HepG2 (cell line): ENCODE data around the gene EPHA5. TPM values are rescaled to one million over a fixed set of nuclear protein-coding genes. Genes with fewer than 3 reads are reported as not detected.

Experiments
- ATAC-seq: fragments of 200-7000 bp; cut with Tn5 transposase; 3 replicates; pipeline ENCODE4 v1.9.1; 2020; ENCODE audit warnings: mild to moderate bottlenecking, moderate library complexity
- BruUV-seq: library from RNA; stranded (reverse); fragments of 400-500 nt; replicated peaks from 2 replicates; lab custom pipeline; 2021; lab: Mats Ljungman, UMichigan
- CTCF ChIA-PET: fragments of 300-600 bp; formaldehyde crosslinking; extraction: SDS; loops from one replicate; lab custom pipeline; 2021; ENCODE audit warnings: low total read pairs, inconsistent platforms, low intra/inter-chr PET ratio; lab: Yijun Ruan, JAX
- POLR2A ChIA-PET: fragments of 350-600 bp; sonication (Branson Sonifier 250); formaldehyde crosslinking; loops from one replicate; lab custom pipeline; 2020; ENCODE audit warnings: antibody characterized with exemption, inconsistent platforms; lab: Yijun Ruan, JAX
- DNase-seq: peaks from one replicate; pipeline ENCODE4 v3.0.0-alpha.2; 2015; ENCODE audit warnings: low spot score
- FAIRE-seq: peaks from 3 replicates; lab custom pipeline; 2011; peaks lifted over from hg19 to GRCh38; lab: Jason Lieb, UNC
- H2AFZ ChIP-seq: one replicate; pipeline ENCODE4 v1.6.1; 2011; ENCODE audit warnings: low read length, inconsistent platforms
- H3K27ac ChIP-seq: fragments of 300-600 bp; 3 replicates; pipeline ENCODE4 v1.8.0; 2011; ENCODE audit warnings: mixed run types, mild to moderate bottlenecking, mixed read lengths, low read length, inconsistent platforms; ENCODE audit not compliant: insufficient read depth; ENCODE audit errors: extremely low read length
- H3K27me3 ChIP-seq, 2 experiments: fragments of 200-600 bp in 1 of 2; 2 replicates in 1 of 2; 3 replicates in 1 of 2; pipeline versions ENCODE4 v1.6.0 to v1.8.0; 2011; ENCODE audit warnings: low read length in 2 of 2, mild to moderate bottlenecking in 2 of 2, moderate library complexity in 2 of 2, inconsistent platforms in 1 of 2; ENCODE audit not compliant: insufficient read depth in 2 of 2, control insufficient read depth in 1 of 2
- H3K36me3 ChIP-seq, 2 experiments: fragments of 200-600 bp in 1 of 2; replicated peaks in 1 of 2; 2 replicates in 1 of 2; 3 replicates in 1 of 2; pipeline versions ENCODE4 v1.5.1 to v1.8.0; 2011; ENCODE audit warnings: low read length in 2 of 2, inconsistent platforms in 1 of 2; ENCODE audit not compliant: insufficient read depth in 2 of 2, control insufficient read depth in 1 of 2
- H3K4me1 ChIP-seq: 2 replicates; pipeline ENCODE4 v1.5.1; 2012; ENCODE audit warnings: low read length, inconsistent platforms; ENCODE audit not compliant: insufficient read depth
- H3K4me2 ChIP-seq: 2 replicates; pipeline ENCODE4 v1.6.0; 2011; ENCODE audit warnings: low read depth, low read length, inconsistent platforms
- H3K4me3 ChIP-seq, 3 experiments: fragments of 200-600 bp in 1 of 3; sonication (generic), shearing (Covaris generic) in 1 of 3; replicated peaks in 1 of 3; 2 replicates each; pipeline ENCODE4 v1.5.1; 2011 to 2016; ENCODE audit warnings: low read length in 3 of 3, inconsistent platforms in 2 of 3, low read depth in 2 of 3, mild to moderate bottlenecking in 2 of 3, control low read depth in 1 of 3, mixed read lengths in 1 of 3; ENCODE audit not compliant: insufficient read depth in 1 of 3
- H3K79me2 ChIP-seq: one replicate; pipeline ENCODE4 v1.6.1; 2011; ENCODE audit warnings: low read length, inconsistent platforms; ENCODE audit not compliant: insufficient read depth
- H3K9ac ChIP-seq: 2 replicates; pipeline ENCODE4 v1.6.0; 2011; ENCODE audit warnings: mild to moderate bottlenecking, low read depth, low read length, inconsistent platforms; ENCODE audit not compliant: insufficient read depth
- H3K9me3 ChIP-seq: 2 replicates; pipeline ENCODE4 v1.5.1; 2012; ENCODE audit warnings: mild to moderate bottlenecking, low read length
- H4K20me1 ChIP-seq: 2 replicates; pipeline ENCODE4 v1.6.0; 2011; ENCODE audit warnings: inconsistent platforms, mild to moderate bottlenecking, low read length, moderate library complexity; ENCODE audit not compliant: insufficient read depth
- CCAR2 ChIP-seq: fragments of 200-400 bp; formaldehyde crosslinking; optimal IDR thresholded peaks from 2 replicates; pipeline ENCODE3; 2018; ENCODE audit warnings: low read depth, mild to moderate bottlenecking, low read length, moderate library complexity
- FOSL2 ChIP-seq: sonication (generic); formaldehyde crosslinking; IDR thresholded peaks from 2 replicates; pipeline ENCODE4 v1.4.0; 2020; ENCODE audit warnings: missing genetic modification reagents
- MAZ ChIP-seq, 2 experiments: sonication (generic) in 1 of 2; formaldehyde crosslinking in 1 of 2; IDR thresholded peaks; 2 replicates each; pipeline versions ENCODE4 v1.5.0 to v1.6.1; 2012 to 2020; ENCODE audit warnings: low read depth in 2 of 2, mild to moderate bottlenecking in 2 of 2, borderline replicate concordance in 1 of 2, improper control_type of control experiment in 1 of 2, low read length in 1 of 2, missing genetic modification reagents in 1 of 2, moderate library complexity in 1 of 2
- NR0B2 ChIP-seq: sonication (generic); formaldehyde crosslinking; IDR thresholded peaks from 2 replicates; pipeline ENCODE4 v1.4.0; 2020; ENCODE audit warnings: mild to moderate bottlenecking, missing genetic modification reagents
- PCBP2 ChIP-seq: fragments of 200-400 bp; formaldehyde crosslinking; optimal IDR thresholded peaks from 2 replicates; pipeline ENCODE3; 2018; ENCODE audit warnings: low read length, low read depth; ENCODE audit not compliant: poor library complexity, severe bottlenecking
- SMAD1 ChIP-seq: sonication (generic); formaldehyde crosslinking; IDR thresholded peaks from 2 replicates; pipeline ENCODE4 v1.4.0; 2020; ENCODE audit warnings: missing genetic modification reagents, low read depth, mild to moderate bottlenecking, borderline replicate concordance
- SMARCC2 ChIP-seq: fragments of 450-650 bp; IDR thresholded peaks from 2 replicates; pipeline ENCODE4 v1.6.1; 2017; ENCODE audit warnings: antibody characterized with exemption, mild to moderate bottlenecking
- SRF ChIP-seq: IDR thresholded peaks from 2 replicates; pipeline ENCODE4 v1.6.1; 2011; ENCODE audit warnings: mild to moderate bottlenecking, low read depth, low read length, moderate library complexity
- WIZ ChIP-seq: sonication (generic); formaldehyde crosslinking; IDR thresholded peaks from 2 replicates; pipeline ENCODE4 v1.5.1; 2020; ENCODE audit warnings: mild to moderate bottlenecking, missing genetic modification reagents
- ZFX ChIP-seq: sonication (generic); formaldehyde crosslinking; IDR thresholded peaks from 2 replicates; pipeline ENCODE4 v1.4.0; 2020; ENCODE audit warnings: mild to moderate bottlenecking, low read depth, missing genetic modification reagents, moderate library complexity
- ZNF329 ChIP-seq: sonication (generic); formaldehyde crosslinking; IDR thresholded peaks from 2 replicates; pipeline ENCODE4 v1.9.0; 2021; ENCODE audit warnings: low read depth, mild to moderate bottlenecking, missing genetic modification reagents
- ZNF333 ChIP-seq: sonication (generic); formaldehyde crosslinking; IDR thresholded peaks from 2 replicates; pipeline ENCODE4 v1.4.0; 2020; ENCODE audit warnings: mild to moderate bottlenecking, missing genetic modification reagents, borderline replicate concordance
- ZNF337 ChIP-seq: sonication (generic); formaldehyde crosslinking; IDR thresholded peaks from 2 replicates; pipeline ENCODE4 v1.5.1; 2020; ENCODE audit warnings: missing genetic modification reagents, low read depth, mild to moderate bottlenecking, borderline replicate concordance
- ZNF350 ChIP-seq: sonication (generic); formaldehyde crosslinking; IDR thresholded peaks from 2 replicates; pipeline ENCODE4 v1.4.0; 2020; ENCODE audit warnings: mild to moderate bottlenecking, low read depth, missing genetic modification reagents, borderline replicate concordance
- ZNF569 ChIP-seq: sonication (generic); formaldehyde crosslinking; IDR thresholded peaks from 2 replicates; pipeline ENCODE4 v1.5.0; 2020; ENCODE audit warnings: mild to moderate bottlenecking, missing genetic modification reagents, moderate library complexity, borderline replicate concordance
- WGBS: methylation state at CpG from one replicate; pipeline ENCODE4 v1.1.6; 2017; ENCODE audit warnings: low lambda C conversion rate; 5-methylcytosine and 5-hydroxymethylcytosine counted together
- in situ Hi-C: cut with HindIII; loops from 2 replicates; pipeline ENCODE4 v1.10.0; 2017; ENCODE audit warnings: low pct_unique_long_range_greater_than_20kb; ENCODE audit not compliant: extremely low pct_ligation_motif_present
- intact Hi-C: fragments of 100-400 bp; cut with micrococcal nuclease; formaldehyde crosslinking; loops from one replicate; pipeline ENCODE4 v1.10.0; 2022; ENCODE audit not compliant: unreplicated experiment
- polyA plus RNA-seq, 8 experiments: library from polyadenylated mRNA; depleted of rRNA in 3 of 8; stranded (reverse) in 7 of 8; unstranded in 1 of 8; fragments of >200 nt; fragmentation: Illumina TruSeq in 4 of 8; extraction: Trizol in 4 of 8; gene quantifications; 2 replicates each; pipeline versions ENCODE4 v1.2.1 to v1.2.3, GENCODE V29; 2011 to 2016; ENCODE audit warnings: low read depth in 4 of 8, missing spikeins in 1 of 8, mixed read lengths in 1 of 8; ENCODE audit not compliant: insufficient read depth in 1 of 8
- total RNA-seq, 5 experiments: library from RNA; depleted of rRNA; stranded (reverse); fragments of >200 nt; fragmentation: Illumina TruSeq; extraction: Trizol; gene quantifications; 2 replicates each; pipeline ENCODE4 v1.2.3, GENCODE V29; 2016; ENCODE audit warnings: low read depth in 1 of 5

Gene EPHA5
- total and polyA plus RNA-seq, 2 of the 13 experiments (the other 11 are each of a cell fraction or from before 2014, with no cell fraction given) = not detected

GRCh38 chr4:65653740-65654361, 16.4 kb downstream of the EPHA5 start:
- in situ Hi-C loops = no loop called here
- intact Hi-C loops = no loop called here
- no peak for FAIRE-seq

GRCh38 chr4:65651751-65652150, 18.5 kb downstream of the EPHA5 start:
- Histone ChIP-seq H2AFZ (no peak overlapping the region), H3K9ac (no peak overlapping the region), H3K79me2 (no peaks in the 10 kb centered on the region), H3K27ac (no peak overlapping the region), H3K9me3 (no peaks in the 10 kb centered on the region), H3K27me3 (no peaks in the 10 kb centered on the region; a peak in 1 of 5 replicates), H3K4me1 (no peaks in the 10 kb centered on the region), H3K4me3 (no peak overlapping the region), H4K20me1 (no peaks in the 10 kb centered on the region), H3K4me2 (no peak overlapping the region), H3K36me3 (no peaks in the 10 kb centered on the region)
- POLR2A ChIA-PET = no interaction called here
- WGBS = 2% methylated on average over 3 of the region's 3 CpGs
- TF ChIP-seq CCAR2 (no peak), ZNF333 (CRISPR knock-in tag) (no peak), MAZ (IDR thresholded peaks at IDR 0.05; ENCODE audit: borderline replicate concordance, low read depth, low read length) (no peak), MAZ (CRISPR knock-in tag; IDR thresholded peaks at IDR 0.05; ENCODE audit: low read depth) (no peak), ZNF337 (CRISPR knock-in tag) (no peak), ZNF329 (CRISPR knock-in tag) (no peak), SMAD1 (CRISPR knock-in tag) (no peak), NR0B2 (no peak)
- no peak for ATAC-seq
- intact Hi-C loops = no loop called here
- FAIRE-seq = no peak
- BruUV-seq = no TSS peak
- in situ Hi-C loops = no loop called here
- DNase-seq = no peak
- CTCF ChIA-PET = no interaction called here

More at GRCh38 chr4:65653740-65654361, 16.4 kb downstream of the EPHA5 start:
- Histone ChIP-seq H3K27me3 (no peaks in the 10 kb centered on the region; a peak in 1 of 5 replicates), H2AFZ (no peak overlapping the region), H3K4me1 (no peaks in the 10 kb centered on the region), H4K20me1 (no peaks in the 10 kb centered on the region), H3K9ac (no peak overlapping the region), H3K79me2 (no peaks in the 10 kb centered on the region), H3K27ac (no peak overlapping the region), H3K4me3 (no peak overlapping the region), H3K36me3 (no peaks in the 10 kb centered on the region), H3K4me2 (no peak overlapping the region), H3K9me3 (no peaks in the 10 kb centered on the region)
- no TSS peak for BruUV-seq
- TF ChIP-seq FOSL2 (CRISPR knock-in tag) (no peak), SMARCC2 (no peak), SRF (no peak), ZNF350 (no peak), WIZ (CRISPR knock-in tag) (no peak), PCBP2 (no peak), ZNF569 (no peak), ZFX (CRISPR knock-in tag) (no peak)
- no peak for ATAC-seq
- POLR2A ChIA-PET = no interaction called here
- CTCF ChIA-PET = no interaction called here
- no peak for DNase-seq
- 3% methylated on average over 6 of the region's 6 CpGs for WGBS
